ENCODE measurements around the gene SRPX2. TPM values are rescaled to one million over a fixed set of nuclear protein-coding genes. Genes with fewer than 3 reads are reported as not detected.

SRPX2 gene
- total and polyA plus RNA-seq, 2 of the 13 experiments (the other 11 are each of a cell fraction or from before 2014, with no cell fraction given), result 1.5 to 6.7 TPM

- TF ChIP-seq ZBTB10 (CRISPR knock-in tag; IDR thresholded peaks at IDR 0.05; ENCODE audit: borderline replicate concordance) (no peak), CEBPG (CRISPR knock-in tag; IDR thresholded peaks at IDR 0.05) (peak; percentile 62; the same call in 1 of the 2 replicates), RXRB (CRISPR knock-in tag; IDR thresholded peaks at IDR 0.05; ENCODE audit: borderline replicate concordance) (0 out of 2 replicates have a peak, but pooled peaks have one; percentile 13), IRF2 (CRISPR knock-in tag; IDR thresholded peaks at IDR 0.05) (no peak), ZNF281 (CRISPR knock-in tag; IDR thresholded peaks at IDR 0.05; ENCODE audit: borderline replicate concordance) (no peak), ZNF264 (CRISPR knock-in tag; IDR thresholded peaks at IDR 0.05) (peak; percentile 26; the same call in 1 of the 2 replicates), POLR2A (IDR thresholded peaks at IDR 0.05; ENCODE audit: insufficient read depth in 1 of 2, low read depth in 2 of 2, low read length in 2 of 2) (peak in 1 of 2 experiments; percentile 57; a peak in 1 of 4 replicates), ZNF513 (CRISPR knock-in tag; conservative IDR thresholded peaks at IDR 0.05) (no peak), KMT2B (CRISPR knock-in tag; IDR thresholded peaks at IDR 0.05) (no peak), IRF1 (CRISPR knock-in tag; IDR thresholded peaks at IDR 0.05; ENCODE audit: low read depth) (no peak), GATAD2A (CRISPR knock-in tag; IDR thresholded peaks at IDR 0.05) (peak; percentile 65; the same call in 1 of the 2 replicates), MED1 (CRISPR knock-in tag; IDR thresholded peaks at IDR 0.05) (0 out of 2 replicates have a peak, but pooled peaks have one; percentile 14), POLR2G (IDR thresholded peaks at IDR 0.05; ENCODE audit: low read depth, low read length) (peak; percentile 53; the same call in 1 of the 2 replicates), ZKSCAN5 (CRISPR knock-in tag; IDR thresholded peaks at IDR 0.05) (no peak), ZXDC (CRISPR knock-in tag; IDR thresholded peaks at IDR 0.05) (no peak)
Measured at GRCh38 chrX:100648458-100649417, 4.7 kb downstream of the SRPX2 start (continued).
